T-helper 2 cell treated with Interferon-gamma antibody and Interleukin-4, amounts not matched to agents 5 μg/mL and 100 μg/mL, for 36 hours (primary cell): ENCODE measurements around the gene ADORA3.
A peak's percentile ranks its signal among the peaks of the same experiment; 100 is the strongest.
"Not testable (repeated sequence)": the region's sequence is repeated elsewhere in the genome, so short reads cannot be mapped to it uniquely, and the experiment has no call there.

ENCODE experiments used
- DNase-seq: peaks from one replicate; pipeline ENCODE4 v3.0.0; 2021; ENCODE audit warnings: low spot score
- H3K27ac Mint-ChIP-seq: one replicate; pipeline ENCODE4 v1.8.0; 2021; ENCODE audit warnings: mild to moderate bottlenecking, mixed read lengths
- H3K27me3 Mint-ChIP-seq: one replicate; pipeline ENCODE4 v1.8.0; 2021; ENCODE audit warnings: low read depth, mixed read lengths
- H3K36me3 Mint-ChIP-seq: one replicate; pipeline ENCODE4 v1.8.0; 2021; ENCODE audit warnings: low read depth, mixed read lengths
- H3K4me1 Mint-ChIP-seq: one replicate; pipeline ENCODE4 v1.8.0; 2021; ENCODE audit warnings: low read depth, mixed read lengths
- H3K4me3 Mint-ChIP-seq: one replicate; pipeline ENCODE4 v1.8.0; 2022; ENCODE audit warnings: mild to moderate bottlenecking, moderate library complexity, mixed read lengths
- H3K9me3 Mint-ChIP-seq: one replicate; pipeline ENCODE4 v1.8.0; 2021; ENCODE audit warnings: mixed read lengths

The ADORA3 gene

DNA sequence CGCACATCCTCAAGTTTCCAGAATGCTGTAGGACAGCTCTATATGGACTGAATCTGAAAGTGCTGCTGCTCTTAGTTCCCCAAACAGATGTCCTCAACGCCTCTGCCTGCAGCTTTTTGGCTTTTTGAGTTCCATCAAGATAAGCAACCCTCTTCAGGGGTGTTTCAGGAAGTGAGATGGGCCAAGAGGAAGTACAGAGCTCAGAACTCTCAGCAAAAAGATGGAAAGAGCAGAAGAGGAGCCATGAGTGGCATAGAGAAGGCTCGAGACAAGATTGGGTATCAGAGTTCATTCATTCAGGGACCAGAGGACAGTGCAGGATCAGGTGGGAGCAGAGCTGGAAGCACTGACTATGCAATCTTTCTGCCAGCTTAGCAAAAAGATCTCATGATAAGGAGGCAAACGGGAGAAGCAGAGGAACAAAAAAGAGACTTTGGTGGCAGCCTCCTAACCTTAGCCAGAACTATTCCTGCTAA, at the start of gene ADORA3, which contains the start of gene TMIGD3:
Gene ADORA3 (minus strand): TSS at position 49 of the 476 bp plus-strand sequence. CDS start 279 bp downstream, outside the sequence.
Gene TMIGD3 (minus strand): TSS at position 49 of the 476 bp plus-strand sequence. CDS start 279 bp downstream, outside the sequence.
- no peaks in the 10 kb centered on the region for H3K27me3 Mint-ChIP-seq
- DNase-seq = no peak
- no peaks in the 10 kb centered on the region for H3K9me3 Mint-ChIP-seq
- H3K4me3 Mint-ChIP-seq = peak within 1 kb of the TSS; percentile 74
- H3K27ac Mint-ChIP-seq = peak within 1 kb of the TSS; percentile 79
- H3K36me3 Mint-ChIP-seq = no peaks in the 10 kb centered on the region
- H3K4me1 Mint-ChIP-seq = peaks cover 65% of the 10 kb centered on the region

DNA sequence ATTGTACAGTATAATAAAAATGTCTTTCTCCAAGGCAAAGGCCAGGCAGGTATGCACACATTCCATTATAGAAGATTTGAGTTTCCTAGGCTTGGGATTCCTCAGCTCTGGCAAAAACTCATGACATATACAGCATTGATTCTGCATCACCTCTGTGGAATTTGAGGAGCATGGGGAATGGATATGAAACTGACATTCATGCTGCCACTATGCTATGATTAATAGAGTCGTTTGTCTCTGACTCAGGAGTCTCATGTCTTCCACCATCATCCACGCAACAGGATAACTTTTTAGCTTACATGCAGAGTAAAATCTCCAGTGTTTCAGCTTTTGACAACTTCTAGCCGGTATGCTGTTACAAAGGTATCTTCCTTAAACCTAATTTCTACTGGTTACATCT, 49.8 kb upstream of the ADORA3 start:
- H3K9me3 Mint-ChIP-seq = no peaks in the 10 kb centered on the region
- peaks cover 2% of the 10 kb centered on the region for H3K36me3 Mint-ChIP-seq
- no peak overlapping the region for H3K27ac Mint-ChIP-seq
- peaks cover 3% of the 10 kb centered on the region for H3K27me3 Mint-ChIP-seq
- no peak for DNase-seq
- H3K4me1 Mint-ChIP-seq = peaks cover 8% of the 10 kb centered on the region
- H3K4me3 Mint-ChIP-seq = no peak overlapping the region

DNA sequence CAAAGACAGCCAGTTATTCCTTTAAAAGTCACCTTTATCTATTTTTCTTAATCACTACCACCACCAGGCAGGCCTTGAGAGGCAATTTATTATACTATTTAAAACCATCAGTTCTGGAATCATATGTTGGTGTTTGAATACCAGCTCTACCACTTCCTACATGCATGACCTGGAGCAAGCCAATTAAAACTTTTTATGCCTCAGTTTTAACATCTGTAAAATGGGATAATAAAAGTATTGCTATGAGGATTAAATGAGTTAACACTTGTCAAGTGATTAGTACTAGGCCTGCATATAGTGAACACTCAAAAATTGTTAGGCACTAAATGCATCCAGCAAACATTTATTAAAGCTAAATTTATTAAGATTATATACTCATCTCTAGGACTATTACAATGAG, 49.2 kb upstream of the ADORA3 start:
- Mint-ChIP-seq H3K36me3 (peaks cover 2% of the 10 kb centered on the region), H3K9me3 (no peaks in the 10 kb centered on the region), H3K27me3 (peaks cover 5% of the 10 kb centered on the region), H3K27ac (no peak overlapping the region), H3K4me1 (peaks cover 8% of the 10 kb centered on the region), H3K4me3 (no peak overlapping the region)
- no peak for DNase-seq

DNA sequence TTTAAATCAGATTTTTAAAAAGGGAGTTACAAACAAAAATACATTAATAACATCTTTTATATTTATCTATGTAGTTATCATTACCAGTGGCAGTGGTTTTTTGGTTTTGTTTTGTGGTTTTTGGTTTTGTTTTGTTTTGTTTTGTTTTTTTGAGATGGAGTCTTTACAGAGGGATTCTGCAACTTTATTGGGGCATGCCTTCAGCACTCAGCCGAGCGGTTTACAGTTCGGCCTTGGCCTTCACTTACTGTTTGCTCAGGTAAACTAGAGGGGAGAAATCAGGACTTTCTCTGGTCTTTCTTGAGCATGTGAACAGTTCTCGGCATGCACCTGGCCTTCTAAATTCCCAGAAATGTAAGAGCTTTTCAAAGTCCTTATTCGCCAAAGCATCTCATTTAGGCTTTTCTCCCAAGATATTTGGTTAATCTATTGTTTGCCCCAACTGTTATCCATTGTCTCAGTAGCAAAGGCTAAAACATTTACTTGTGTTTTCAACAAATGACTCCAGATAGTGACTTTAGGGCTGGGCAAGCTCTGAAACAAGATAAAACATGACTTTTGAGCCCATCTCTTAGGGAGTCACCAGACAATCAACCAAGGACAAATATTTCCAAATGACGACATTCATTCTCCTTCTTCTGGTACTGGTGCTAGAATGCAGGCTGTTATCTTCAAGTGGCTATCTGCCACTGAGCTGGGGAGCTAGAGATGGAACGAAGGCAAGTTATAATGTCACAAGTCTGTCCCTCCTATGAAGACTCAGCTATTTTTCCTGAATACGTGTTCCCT, 48.4 kb upstream of the ADORA3 start:
- H3K4me1 Mint-ChIP-seq = peaks cover 8% of the 10 kb centered on the region
- no peak overlapping the region for H3K4me3 Mint-ChIP-seq
- H3K36me3 Mint-ChIP-seq = peaks cover 2% of the 10 kb centered on the region
- DNase-seq = no peak
- no peaks in the 10 kb centered on the region for H3K9me3 Mint-ChIP-seq
- H3K27ac Mint-ChIP-seq = no peak overlapping the region
- H3K27me3 Mint-ChIP-seq = peaks cover 5% of the 10 kb centered on the region

DNA sequence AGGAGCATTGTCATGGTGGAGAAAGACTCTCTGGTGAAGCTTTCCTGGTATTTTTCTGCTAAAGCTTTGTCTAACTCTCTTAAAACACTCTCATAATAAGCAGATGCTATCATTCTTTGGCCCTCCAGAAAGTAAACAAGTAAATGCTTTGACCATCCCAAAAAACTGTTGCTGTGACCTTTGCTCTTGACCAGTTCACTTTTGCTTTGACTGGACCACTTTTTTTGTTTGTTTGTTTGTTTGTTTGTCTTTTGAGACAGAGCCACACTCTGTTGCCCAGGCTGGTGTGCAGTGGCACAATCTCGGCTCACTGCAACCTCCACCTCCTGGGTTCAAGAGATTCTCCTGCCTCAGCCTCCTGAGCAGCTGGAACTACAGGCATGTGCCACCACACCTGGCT, 44.4 kb upstream of the ADORA3 start:
- not testable (repeated sequence) for H3K36me3 Mint-ChIP-seq, H3K27me3 Mint-ChIP-seq, H3K4me3 Mint-ChIP-seq, H3K4me1 Mint-ChIP-seq, H3K27ac Mint-ChIP-seq, DNase-seq
- H3K9me3 Mint-ChIP-seq = peaks cover 10% of the 10 kb centered on the region

DNA sequence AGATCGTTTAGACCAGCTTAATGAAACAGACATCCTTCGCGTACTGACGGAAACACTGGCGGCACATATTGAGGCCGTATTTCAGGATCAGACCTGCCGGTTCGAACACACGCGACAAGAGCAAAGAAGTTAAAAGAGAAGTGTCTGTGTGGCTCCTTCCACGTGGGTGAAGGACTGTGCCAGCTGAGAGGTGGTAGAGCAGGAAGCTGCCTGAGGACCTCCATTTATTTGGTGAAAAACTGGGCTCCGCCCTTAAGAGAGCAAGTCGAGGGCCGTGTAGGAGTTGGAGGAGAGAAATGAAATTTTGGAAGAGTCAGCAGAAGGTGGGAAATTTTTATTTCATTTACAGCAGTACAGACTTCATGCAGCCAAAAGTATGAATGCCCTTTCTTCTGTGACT, 38.8 kb upstream of the ADORA3 start:
- Mint-ChIP-seq H3K4me1 (peaks cover 14% of the 10 kb centered on the region), H3K27me3 (peaks cover 6% of the 10 kb centered on the region), H3K4me3 (no peak overlapping the region), H3K36me3 (no peaks in the 10 kb centered on the region), H3K9me3 (peaks cover 10% of the 10 kb centered on the region), H3K27ac (no peak overlapping the region)
- no peak for DNase-seq

DNA sequence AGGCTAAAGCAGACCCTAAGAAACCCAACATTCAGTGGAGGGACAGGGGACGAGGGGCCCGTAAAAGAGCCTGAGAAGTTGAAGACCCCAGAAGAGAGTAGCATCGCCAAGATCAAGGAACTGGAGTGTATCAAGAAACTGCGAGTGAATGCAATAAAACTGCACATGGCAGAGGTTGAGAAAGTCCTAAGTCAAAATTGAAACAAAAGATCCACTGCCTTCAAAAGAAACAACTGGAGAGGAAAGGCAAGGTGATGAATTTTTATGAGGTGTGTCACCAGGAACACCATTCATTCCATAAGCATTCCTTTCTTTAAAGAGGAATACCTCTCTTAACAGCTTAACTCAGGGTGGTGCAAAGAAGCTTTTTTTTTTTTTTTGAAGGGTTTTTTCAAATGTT, 38.3 kb upstream of the ADORA3 start:
- H3K27me3 Mint-ChIP-seq = peaks cover 6% of the 10 kb centered on the region
- no peak overlapping the region for H3K27ac Mint-ChIP-seq
- no peak for DNase-seq
- H3K36me3 Mint-ChIP-seq = no peaks in the 10 kb centered on the region
- H3K4me1 Mint-ChIP-seq = peaks cover 14% of the 10 kb centered on the region
- no peak overlapping the region for H3K4me3 Mint-ChIP-seq
- peaks cover 10% of the 10 kb centered on the region for H3K9me3 Mint-ChIP-seq

DNA sequence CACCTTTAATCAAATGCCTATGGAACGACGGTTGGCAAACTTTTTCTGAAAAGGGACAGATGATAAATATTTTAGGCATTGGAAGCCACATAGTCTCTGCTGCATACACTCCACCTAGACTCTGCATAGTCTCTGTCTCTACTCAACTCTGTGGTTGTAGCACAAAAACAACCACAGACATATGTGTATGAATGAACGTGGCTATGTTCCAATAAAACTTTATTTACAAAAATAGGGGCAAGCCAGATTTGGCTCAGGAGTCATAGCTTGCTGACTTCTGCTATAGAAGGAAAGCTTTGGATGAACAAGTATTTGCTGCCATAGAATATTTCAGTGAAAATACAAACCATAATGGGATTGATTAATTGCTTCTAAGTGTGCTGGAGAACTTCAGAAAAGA, 37.5 kb upstream of the ADORA3 start:
- peaks cover 6% of the 10 kb centered on the region for H3K27me3 Mint-ChIP-seq
- no peak overlapping the region for H3K27ac Mint-ChIP-seq
- no peaks in the 10 kb centered on the region for H3K36me3 Mint-ChIP-seq
- H3K4me3 Mint-ChIP-seq = no peak overlapping the region
- no peak for DNase-seq
- peaks cover 14% of the 10 kb centered on the region for H3K4me1 Mint-ChIP-seq
- peaks cover 10% of the 10 kb centered on the region for H3K9me3 Mint-ChIP-seq

DNA sequence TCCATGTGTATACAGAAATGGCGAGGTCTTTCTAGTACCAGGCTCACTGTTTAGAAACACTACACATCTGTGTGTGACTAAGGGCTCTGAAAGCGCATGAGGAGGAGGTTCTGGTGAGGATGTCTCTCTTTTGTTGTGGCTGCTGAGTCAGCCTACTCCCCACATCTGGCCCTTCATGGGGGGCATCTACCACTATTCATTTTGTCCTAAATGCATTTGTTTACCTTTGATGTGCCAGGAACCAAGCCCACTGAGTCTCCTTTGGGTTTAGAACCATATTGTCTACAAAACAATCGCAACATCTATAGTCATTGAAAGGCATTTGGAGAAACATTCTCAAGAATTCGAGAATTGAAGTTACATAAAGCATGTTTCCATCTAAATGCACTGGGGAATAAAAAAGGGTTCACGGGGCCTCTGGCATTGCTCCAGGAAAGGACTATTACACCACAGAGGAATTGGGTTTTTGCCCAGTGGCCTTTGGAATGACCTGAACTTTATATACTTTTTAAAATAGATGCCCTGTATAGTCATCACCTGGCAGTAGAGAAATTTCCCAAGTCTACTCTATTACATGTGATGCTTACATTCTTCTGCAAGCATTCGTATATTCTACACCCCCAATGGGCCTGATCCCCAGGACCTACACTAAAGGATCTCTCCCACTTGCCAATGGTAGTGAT, 35.1 kb upstream of the ADORA3 start:
- Mint-ChIP-seq H3K4me1 (peaks cover 14% of the 10 kb centered on the region), H3K9me3 (no peaks in the 10 kb centered on the region), H3K36me3 (no peaks in the 10 kb centered on the region), H3K27ac (no peak overlapping the region), H3K27me3 (peaks cover 6% of the 10 kb centered on the region), H3K4me3 (no peak overlapping the region)
- DNase-seq = no peak

DNA sequence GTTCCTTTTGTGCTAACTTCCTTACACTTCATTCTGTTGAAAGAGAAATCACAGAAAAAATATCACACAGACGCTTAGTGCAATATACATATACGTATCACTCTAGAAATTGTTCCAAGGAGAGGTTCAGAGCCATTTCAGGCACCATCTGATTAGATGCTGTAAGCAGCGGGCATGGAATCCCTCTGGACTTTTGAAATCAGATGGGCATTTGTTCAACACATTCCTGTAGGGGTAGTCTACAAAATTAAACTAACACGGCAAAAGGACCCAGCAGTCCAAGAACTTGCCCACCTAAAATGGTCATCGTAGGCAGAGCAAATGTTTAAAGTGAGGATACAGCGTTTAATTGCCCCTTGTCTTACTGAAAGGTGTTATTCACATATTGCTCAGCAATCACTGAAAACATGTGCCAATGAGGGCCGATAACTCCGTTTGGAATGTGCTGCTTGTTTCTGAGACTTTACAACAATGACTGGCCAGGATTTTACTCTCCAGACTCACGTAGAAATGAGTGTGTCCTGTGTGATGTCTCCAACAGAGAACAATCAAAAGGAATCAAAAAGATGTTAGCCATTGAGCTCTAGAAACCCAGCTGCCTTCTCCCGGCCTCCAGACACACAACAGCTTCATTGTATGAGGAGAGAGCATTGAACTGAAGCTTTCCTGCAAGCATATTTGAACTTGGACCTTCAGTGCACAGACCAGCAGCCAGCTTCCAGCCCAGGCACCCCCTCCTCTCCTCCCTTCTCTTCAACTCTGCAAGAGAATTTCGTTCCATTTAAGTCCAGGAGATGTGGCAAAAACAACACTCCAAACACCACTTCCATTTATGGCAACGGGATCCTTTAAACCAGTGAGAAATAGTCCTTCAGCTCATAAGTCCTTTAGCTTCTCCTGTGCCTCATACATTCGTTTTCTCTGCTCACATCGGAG, 32.1 kb upstream of the ADORA3 start:
- H3K27me3 Mint-ChIP-seq = no peaks in the 10 kb centered on the region
- no peak for DNase-seq

DNA sequence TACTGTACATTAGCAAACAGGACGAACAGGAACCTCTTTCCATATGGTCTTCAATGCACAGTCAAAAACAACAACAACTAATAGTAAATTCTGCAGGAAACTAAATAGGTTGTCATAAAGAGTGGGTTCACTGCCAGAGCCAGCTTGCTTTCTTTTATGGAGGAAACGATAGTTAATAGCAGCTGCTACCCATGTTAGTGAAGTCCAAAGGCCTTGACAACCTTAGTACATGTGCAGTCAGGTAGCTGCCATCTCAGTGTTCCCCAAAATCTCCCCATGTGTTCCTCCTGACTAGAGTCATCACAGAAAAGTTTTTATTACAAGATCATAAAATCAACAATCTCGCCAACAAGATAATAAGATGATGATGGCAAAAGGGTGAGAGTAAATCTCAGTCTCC, 16.6 kb upstream of the ADORA3 start:
- peaks cover 3% of the 10 kb centered on the region for H3K9me3 Mint-ChIP-seq
- DNase-seq = no peak
- H3K27me3 Mint-ChIP-seq = no peaks in the 10 kb centered on the region
- H3K36me3 Mint-ChIP-seq = peaks cover 4% of the 10 kb centered on the region
- H3K4me1 Mint-ChIP-seq = peaks cover 33% of the 10 kb centered on the region
- H3K27ac Mint-ChIP-seq = no peak overlapping the region
- no peak overlapping the region for H3K4me3 Mint-ChIP-seq

More for the DNA sequence above, 32.1 kb upstream of the ADORA3 start:
- peaks cover 10% of the 10 kb centered on the region for H3K4me1 Mint-ChIP-seq
- no peak overlapping the region for H3K27ac Mint-ChIP-seq
- peaks cover 8% of the 10 kb centered on the region for H3K9me3 Mint-ChIP-seq
- no peak overlapping the region for H3K4me3 Mint-ChIP-seq
- H3K36me3 Mint-ChIP-seq = peaks cover 2% of the 10 kb centered on the region

DNA sequence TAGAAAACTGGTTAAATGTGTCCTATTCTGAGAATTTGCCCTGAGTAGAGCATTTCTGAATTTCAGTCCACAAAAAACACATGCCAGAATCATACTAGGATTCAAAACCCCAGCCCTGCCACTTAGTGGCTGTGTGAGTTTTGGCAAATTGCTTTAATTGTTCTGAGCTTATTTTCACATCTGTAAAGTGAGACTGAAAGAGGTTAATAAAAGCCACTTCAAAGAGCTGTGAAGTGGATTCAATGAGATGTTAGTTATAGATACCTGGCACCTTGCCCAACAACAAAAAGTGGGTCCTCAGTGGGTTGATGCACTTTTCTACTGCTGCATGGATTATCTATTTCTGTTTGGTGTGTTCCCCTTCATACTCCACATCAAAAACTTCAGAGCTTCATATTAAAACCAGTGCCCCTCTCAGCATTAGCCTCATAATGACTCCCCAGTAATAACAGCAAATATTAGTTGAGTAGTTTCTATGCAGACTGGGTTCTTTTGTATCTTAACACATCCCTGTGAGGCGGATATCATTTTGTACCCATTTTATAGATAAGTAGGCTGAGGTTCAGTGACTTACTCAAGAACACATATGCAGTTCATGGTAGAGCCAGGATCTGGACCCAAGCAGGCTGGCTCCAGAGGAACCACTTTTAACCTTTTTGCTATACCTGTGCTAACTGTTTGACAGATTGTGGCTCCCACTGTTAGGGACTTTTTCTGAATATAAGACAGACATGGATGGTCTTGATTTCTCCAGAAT, 14.2 kb upstream of the ADORA3 start:
- DNase-seq = no peak
- H3K4me3 Mint-ChIP-seq = peak overlapping the region; percentile 55
- H3K36me3 Mint-ChIP-seq = no peaks in the 10 kb centered on the region
- no peaks in the 10 kb centered on the region for H3K9me3 Mint-ChIP-seq
- H3K27ac Mint-ChIP-seq = peak overlapping the region; percentile 77
- H3K4me1 Mint-ChIP-seq = peaks cover 43% of the 10 kb centered on the region
- no peaks in the 10 kb centered on the region for H3K27me3 Mint-ChIP-seq

DNA sequence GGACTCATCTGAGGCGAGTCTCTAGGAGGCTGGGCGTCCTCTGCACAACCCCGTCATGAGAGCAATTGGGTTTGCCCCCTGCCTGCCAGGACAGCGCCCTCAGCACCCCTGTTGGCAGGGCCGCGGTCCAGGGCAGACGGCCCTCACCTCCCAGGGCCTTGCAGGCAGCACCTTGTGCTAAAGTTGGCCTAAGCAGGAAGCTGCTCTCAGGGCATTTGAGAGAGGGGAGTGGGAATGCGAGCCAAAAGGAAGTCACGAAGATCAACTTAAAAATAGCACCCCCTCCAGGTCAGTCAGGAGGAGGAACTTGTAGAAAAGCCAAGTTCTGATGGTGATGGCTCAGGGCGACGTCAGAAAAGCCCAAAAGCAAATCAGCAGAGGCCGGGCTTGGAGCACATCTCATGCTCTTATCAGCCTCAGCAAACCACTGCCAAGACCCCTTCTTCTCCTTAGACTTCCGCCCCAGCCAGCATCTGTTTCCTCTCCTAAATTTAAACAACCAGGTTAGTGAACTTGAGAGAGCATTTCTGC, 12.6 kb upstream of the ADORA3 start:
- Mint-ChIP-seq H3K4me3 (peak overlapping the region; percentile 55), H3K27me3 (no peaks in the 10 kb centered on the region), H3K9me3 (no peaks in the 10 kb centered on the region), H3K4me1 (peaks cover 43% of the 10 kb centered on the region), H3K36me3 (no peaks in the 10 kb centered on the region), H3K27ac (peak overlapping the region; percentile 49)
- DNase-seq = no peak
